ENCODE results near the gene TNS1.

TNS1 gene

DNA sequence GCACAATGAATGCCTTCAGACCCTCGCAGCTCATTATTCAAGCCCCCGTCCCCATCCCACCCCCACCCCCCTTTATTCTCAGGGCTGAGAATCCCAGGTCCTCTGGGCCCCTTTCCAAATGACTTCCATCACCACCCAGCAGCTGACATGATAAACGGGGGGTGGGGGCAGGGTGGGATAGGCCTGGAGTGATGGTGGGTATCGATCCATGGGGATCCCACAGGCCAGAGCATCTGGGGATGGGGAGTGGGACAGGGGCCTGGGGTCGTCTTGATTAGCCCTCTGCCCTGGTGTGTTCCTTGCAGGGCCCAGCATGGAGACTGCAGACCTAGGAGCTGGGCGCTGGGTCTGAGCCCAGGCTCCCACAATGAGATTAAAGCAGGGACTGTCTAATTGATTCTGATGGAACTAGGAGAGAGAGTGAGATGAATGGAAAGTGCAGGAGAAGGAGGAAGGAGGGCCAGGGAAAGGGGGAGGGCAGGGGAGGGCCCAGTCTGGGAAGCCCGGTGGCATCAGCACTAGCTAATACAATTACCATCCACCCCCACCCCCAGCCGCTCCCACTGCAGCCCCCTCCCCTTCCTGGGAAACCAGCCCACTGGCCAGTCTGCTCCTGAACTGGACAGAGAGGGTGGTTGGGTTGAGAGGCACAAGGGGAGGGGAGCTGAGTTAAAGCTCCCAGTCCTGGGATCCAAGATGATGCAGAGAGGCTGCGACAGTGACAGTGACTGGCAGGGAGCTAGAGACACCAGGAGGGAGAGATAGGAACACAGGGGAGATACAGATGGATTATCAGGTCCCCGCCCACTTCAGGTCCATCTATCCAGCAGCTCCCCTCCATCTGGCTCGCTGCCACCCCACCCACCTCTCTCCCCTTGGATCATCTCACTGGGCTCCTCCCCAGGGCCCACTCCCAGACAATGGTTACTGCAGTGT is 13.1 kb upstream of the TNS1 start:
- DNase-seq: no peak

DNA sequence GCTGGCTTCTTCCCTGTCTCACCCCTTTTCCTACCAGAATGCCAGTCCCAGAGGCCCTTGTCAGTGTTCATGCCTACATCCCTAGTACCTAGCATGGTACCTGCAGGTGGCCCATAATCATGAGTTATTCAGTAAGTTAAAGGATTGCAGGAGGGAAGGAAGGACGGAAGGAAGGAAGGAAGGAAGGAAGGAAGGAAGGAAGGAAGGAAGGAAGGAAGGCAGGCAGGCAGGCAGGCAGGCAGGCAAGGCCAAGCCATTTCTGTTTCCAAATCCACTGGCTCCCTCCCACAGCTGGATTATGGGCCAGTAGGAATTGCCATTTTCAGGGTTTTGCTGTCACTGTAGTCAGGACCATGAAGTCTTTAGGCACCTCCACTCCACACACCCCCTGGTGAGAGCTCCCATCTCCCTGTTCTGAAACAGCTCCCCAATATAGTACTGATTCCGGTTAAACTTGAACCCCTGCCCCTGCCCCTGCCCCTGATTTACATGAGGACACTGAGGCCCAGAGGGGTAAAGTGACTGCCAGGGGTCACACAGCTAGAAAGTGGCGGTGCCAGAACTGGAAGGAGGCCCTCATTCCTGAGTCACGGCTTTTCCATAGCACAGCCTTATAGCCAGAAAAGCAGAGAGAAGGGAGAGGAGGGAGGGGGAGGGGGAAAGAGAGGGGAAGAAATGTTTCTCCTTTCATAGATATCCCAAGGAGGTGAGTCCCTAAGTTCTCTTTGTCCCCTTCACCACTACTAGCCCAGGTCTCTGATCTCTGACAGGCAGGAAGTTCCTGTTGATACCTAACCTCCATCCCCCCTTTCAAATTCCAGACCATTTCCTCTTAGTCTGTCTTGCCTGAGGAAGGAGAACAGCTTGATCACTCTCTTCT is 12.2 kb upstream of the TNS1 start:
- DNase-seq: no peak

DNA sequence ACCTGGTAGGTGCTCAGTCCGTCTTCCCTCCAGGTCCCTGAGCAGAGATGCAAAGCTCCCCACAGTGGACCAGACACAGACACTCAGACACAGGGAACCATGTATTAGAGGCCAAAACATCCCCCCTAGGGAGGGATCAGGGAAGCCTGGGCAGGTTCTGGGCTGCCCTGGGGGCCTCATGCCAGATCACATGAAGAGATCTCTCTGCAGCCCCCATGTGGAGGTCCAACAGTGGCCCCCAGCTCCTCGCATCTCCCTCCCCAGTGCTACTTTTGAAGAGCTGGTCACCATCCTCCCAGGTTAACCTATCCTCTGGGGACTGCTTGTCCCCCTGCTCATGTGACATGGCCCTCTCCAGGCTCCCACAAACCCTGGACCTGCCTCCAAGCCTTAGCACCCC is 10.5 kb upstream of the TNS1 start:
- no peak for DNase-seq

DNA sequence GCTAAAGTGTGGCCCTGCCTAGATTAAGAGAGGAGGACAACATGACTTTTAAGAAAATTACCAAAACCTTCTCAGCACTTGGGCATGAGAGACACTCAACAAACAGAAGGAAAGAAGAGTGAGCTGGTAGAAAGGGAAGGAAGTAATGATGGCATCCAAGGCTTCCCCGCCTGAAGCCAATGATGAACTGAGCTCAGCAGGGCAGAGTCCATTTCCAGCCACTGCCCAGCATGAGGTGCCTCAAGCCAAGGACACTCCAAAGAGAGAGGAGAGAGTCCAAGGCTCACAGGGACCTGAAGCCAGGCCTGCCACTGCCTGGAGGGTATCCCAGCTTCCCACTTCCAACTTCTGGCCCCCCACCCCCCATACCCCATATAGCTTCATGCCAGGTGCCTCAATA is 9.5 kb upstream of the TNS1 start:
- no peak for DNase-seq

DNA sequence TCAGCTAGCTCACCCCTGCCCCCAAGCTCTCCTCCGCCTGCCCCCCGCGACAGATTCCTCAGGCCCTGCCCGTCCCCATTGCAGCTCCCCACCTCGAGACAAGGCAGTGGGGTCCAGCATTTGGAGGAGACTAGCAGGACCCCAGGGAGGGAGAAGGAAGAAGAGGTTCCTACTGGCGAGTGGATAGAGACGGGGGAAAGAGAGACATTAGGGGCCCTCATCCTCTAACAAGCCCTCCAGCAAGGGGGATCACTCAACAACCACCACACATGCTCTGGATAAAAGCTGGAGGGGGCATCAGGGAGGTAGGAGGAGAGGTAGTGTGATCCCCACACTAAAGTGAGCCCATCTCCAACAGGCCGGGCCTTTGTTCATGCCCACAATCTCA is 8.9 kb upstream of the TNS1 start:
- no peak for DNase-seq

DNA sequence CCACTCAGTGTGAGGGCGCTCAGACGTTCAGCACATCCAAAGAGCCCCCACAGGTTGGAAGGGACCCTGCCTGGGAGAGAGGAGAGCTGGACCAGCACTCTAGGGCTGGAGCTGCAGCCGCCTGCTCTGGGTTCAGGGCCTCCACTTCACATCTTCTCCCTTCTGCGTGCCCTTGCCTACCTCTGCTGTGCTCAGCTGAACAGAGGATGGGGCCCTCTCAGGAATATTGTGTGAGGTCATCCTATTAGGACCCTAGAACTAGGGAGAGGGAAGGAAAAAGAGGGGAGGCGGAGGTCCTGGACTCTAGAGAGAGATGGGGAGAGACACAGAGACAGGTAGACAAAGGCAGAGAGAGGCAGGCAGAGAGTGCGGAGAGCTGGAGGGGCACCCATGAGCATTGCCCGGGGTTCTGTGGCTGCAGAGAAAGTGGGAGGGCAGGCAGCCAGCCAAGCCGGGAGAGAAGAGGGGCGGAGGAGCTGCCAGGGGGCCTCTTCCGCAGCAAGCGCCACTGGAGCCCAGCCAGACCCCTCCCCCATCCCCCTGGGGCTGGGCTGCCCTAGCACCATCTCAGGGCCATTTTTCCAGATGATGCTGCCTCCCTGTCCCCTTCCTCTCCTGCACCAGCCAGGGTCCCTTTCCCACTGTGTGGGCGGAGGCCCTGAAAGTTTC is 8.3 kb upstream of the TNS1 start:
- no peak for DNase-seq

- peak; percentile 56 for DNase-seq
Observed at GRCh38 chr2:218010140-218010983, 7.6 kb upstream of the TNS1 start.

DNA sequence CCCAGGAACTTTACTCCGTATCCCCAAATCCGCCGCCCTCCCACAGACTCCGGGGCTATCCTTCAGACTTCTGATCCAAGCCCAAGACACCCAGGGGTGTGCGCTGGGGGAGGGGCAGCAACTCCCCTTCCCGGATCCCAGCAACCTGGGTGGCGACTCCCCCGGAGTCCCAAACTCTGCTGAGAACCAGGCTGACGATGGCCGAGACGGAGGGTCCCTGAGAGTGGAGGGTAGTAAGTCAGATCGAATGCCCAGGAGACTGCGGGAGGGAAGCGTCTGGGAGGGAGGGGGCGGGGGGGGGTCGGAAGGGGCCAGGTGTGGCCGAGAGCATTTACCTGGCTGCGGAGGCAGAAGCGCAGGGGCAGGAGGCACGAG is 7.0 kb upstream of the TNS1 start:
- DNase-seq: no peak

GRCh38 chr2:218009231-218009630 is 6.4 kb upstream of the TNS1 start:
- peak; percentile 58 for DNase-seq

DNA sequence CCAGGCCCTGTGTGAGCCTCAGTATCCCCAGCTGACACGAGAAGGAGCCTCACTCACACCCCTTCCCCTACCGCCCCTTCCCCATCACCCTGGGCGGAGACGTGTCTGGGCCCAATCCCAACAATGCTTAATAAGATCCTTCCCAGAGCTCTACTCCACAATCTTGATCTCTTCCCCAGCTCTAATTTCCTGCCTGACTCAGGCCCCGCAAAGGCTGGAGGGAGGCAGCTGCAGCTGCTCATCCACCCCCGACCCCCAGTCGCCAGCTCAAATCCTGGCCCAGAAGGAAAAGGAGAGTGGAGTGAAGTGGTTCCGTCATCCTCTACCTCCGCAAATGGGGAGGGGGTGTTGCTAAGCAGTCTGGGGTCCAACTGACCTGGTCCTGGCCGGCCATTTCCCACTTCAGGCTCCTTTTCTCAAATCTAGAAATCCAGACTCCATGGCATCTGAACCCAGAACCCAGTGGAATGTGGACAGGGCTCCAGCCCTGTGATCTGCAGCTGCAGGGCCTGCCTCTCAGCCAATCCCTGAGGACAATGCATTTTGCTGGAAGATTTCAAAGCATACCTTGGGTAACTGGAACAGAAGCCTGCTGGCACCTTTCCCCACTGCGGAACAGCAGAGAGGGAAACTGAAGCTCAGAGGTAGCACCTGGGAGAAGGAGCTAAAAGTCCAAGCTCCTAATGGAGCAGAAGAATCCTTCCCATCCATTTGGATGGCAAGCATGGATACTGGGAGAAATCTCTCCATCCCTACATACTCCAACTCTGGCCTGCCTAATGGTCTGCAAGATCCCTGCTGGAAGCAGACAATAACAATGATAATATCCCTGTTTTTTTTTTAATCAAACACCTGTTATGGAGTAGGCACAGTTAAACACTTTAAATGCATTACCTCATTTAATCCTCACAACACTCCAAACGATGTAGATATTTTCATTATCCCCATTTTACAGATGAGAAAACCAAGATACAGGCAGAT is 5.6 kb upstream of the TNS1 start:
- peak; percentile 58 for DNase-seq

- no peak for DNase-seq
Observed at GRCh38 chr2:218006741-218007140, 3.9 kb upstream of the TNS1 start.

- DNase-seq: no peak
Observed at GRCh38 chr2:218005486-218005885, 2.7 kb upstream of the TNS1 start.

DNA sequence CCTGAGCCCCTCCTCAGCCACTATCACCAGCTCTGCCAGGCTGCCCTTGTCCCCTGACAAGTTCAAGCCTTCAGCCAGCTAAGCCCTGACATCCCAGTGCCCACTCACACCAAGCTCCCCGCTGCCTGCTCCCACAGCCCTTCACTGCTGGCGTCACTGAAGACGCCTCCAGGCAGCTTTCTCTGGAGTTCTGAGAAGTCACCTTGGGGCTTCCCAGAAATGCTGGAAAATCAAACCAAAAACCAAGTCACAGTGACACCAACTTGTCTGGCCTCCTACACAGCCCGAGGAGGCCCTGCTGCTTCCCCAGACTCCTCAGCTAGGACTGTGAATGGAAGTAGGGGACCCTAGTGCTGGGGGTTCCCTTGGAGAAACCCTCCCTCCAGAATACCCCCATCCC is 2.2 kb upstream of the TNS1 start:
- no peak for DNase-seq

DNA sequence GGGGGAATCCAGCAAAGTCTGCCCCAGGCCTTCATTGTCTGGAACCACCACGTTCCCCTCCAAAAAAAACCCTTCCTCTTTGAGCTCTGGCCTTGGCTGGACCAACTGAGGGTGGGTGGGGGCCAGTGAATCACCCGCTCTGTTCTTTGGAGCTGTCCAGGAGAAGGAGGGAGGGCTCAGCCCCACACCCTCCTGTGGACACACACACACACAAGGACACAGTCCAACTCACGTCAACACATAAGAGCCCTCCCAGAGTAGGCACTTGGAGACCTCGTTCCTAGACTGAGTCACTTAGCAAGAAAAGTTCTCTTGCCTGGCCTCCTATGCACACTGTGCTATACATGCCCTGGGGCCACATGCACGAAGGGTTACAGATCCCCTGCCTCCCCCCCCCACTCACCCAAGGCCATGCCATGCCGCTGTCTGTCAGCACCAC is 1.2 kb upstream of the TNS1 start:
- peak; percentile 89 for DNase-seq

GRCh38 chr2:218003281-218003944 is 618 bp upstream of the TNS1 start:
- DNase-seq: peak; percentile 91

GRCh38 chr2:218002143-218002844 is 501 bp downstream of the TNS1 start:
- no peak for DNase-seq

GRCh38 chr2:218001629-218002028 is 1.2 kb downstream of the TNS1 start:
- DNase-seq: no peak

DNA sequence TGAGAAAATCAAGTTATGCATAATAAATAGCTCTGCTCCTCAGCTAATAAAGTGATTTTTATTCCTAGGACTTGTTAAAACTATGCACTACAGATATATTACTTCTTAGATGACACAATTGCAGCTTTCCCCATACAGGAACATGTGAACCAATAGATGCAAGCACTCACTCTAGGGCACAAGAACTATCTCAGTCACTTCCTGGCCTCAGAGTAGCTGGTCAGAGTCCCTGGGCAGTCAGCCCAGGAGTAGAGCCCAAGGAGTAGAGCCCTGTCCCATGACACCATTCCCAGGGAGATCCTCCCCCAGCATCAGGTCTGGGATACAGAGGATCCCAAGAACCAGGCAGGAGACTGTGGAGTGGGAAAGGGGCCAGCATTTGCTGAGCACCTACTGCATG is 2.7 kb downstream of the TNS1 start:
- no peak for DNase-seq

DNA sequence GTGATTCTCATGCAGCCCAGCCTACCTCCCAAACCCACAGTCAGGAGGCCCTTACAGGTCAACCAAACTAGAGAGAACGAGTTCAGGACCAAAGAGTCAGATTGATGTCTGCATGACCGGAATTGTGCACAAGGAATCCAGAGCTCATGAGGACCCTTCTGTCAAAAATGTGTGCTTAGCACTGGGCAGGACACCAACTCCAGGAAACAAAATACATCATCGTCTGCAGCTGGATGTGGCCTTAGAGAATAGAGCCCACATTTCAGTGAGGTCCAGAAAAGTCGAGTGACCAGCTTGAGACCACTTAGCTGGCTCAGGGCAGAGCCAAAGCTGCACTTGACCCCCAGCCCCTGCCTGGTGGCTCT is 3.2 kb downstream of the TNS1 start:
- DNase-seq: no peak
